Left lung (tissue), 10 donors: ENCODE measurements around the gene RASL12. TPM values are rescaled to one million over a fixed set of nuclear protein-coding genes. Genes with fewer than 3 reads are reported as not detected.

Experiments used
- ATAC-seq: fragments of 200-7000 bp; cut with Tn5 transposase; one replicate; pipeline ENCODE4 v1.9.1; 2020; ENCODE audit warnings: moderate library complexity
- DNase-seq, 4 donors: peaks; one replicate each; pipeline ENCODE4 v3.0.0-alpha.2; 2013 to 2020
- H3K27ac ChIP-seq, 2 donors: fragments of 200-600 bp; sonication (generic) in 1 of 2; one replicate each; pipeline versions ENCODE4 v1.5.0 to v1.8.0; 2020 to 2021
- H3K27me3 ChIP-seq, 2 donors: fragments of 200-600 bp; sonication (generic) in 1 of 2; one replicate each; pipeline versions ENCODE4 v1.5.0 to v1.8.0; 2020 to 2021
- H3K36me3 ChIP-seq, 2 donors: fragments of 200-600 bp; sonication (generic) in 1 of 2; one replicate each; pipeline versions ENCODE4 v1.5.0 to v1.8.0; 2020 to 2021
- H3K4me1 ChIP-seq, 2 donors: fragments of 200-600 bp; one replicate each; pipeline ENCODE4 v1.8.0; 2021
- H3K4me3 ChIP-seq, 2 donors: fragments of 200-600 bp; sonication (generic) in 1 of 2; one replicate each; pipeline versions ENCODE4 v1.5.0 to v1.8.0; 2020 to 2021; ENCODE audit warnings: mild to moderate bottlenecking in 1 of 2
- H3K9me3 ChIP-seq, 2 donors: fragments of 200-600 bp; sonication (generic) in 1 of 2; one replicate each; pipeline versions ENCODE4 v1.5.0 to v1.8.0; 2020 to 2021
- CTCF ChIP-seq, 2 donors: fragments of 200-600 bp; sonication (generic) in 1 of 2; IDR thresholded peaks; one replicate each; pipeline versions ENCODE4 v1.5.0 to v1.8.0; 2021; ENCODE audit warnings: antibody characterized with exemption in 2 of 2
- intact Hi-C, 2 donors: fragments of 100-400 bp; cut with DNase I; formaldehyde crosslinking; loops; one replicate each; pipeline versions ENCODE4 v1.11.2 to v1.14.2; 2022
- polyA plus RNA-seq, 6 donors: library from polyadenylated mRNA; unstranded; fragments of 120-200 nt; gene quantifications; one replicate each; pipeline ENCODE4 v1.2.1, GENCODE V29; 2013; ENCODE audit not compliant: insufficient read length in 6 of 6
- total RNA-seq, 2 donors: library from RNA; stranded (reverse); fragmentation: NEBNext Ultra II Directional; extraction: Animal tissue kit (Norgen Biotek cat#: 25700); gene quantifications; one replicate each; pipeline ENCODE4 v1.2.1, GENCODE V29; 2021
- donor health status: DM: no; HTN: yes; CAD: no.
- donor health status: DM: no; HTN: no; CAD: no.

Gene RASL12
- total and polyA plus RNA-seq, 8 donors, result 23.8 to 127 (median 105) TPM

GRCh38 chr15:65028921-65029735, 38.7 kb downstream of the RASL12 start, which contains the start of gene MTFMT:
TSS of gene MTFMT (minus strand) at chr15:65029639. CDS start at chr15:65029613, 26 bp downstream.
- peak; percentile 94 for ATAC-seq
- peak within 1 kb of the TSS; percentile 96 to 98 for H3K4me3 ChIP-seq
- H3K36me3 ChIP-seq, result peaks cover 0 to 27% of the 10 kb centered on the region in 2 donors
- intact Hi-C loops, result no loop called here
- no peaks in the 10 kb centered on the region for H3K27me3 ChIP-seq
- peak within 1 kb of the TSS; percentile 60 to 78 for H3K27ac ChIP-seq
- H3K9me3 ChIP-seq, result no peaks in the 10 kb centered on the region
- TF ChIP-seq CTCF (IDR thresholded peaks at IDR 0.05), result no peak
- peaks cover 10 to 30% of the 10 kb centered on the region in 2 donors for H3K4me1 ChIP-seq
- DNase-seq, result peak; percentile 78 to 98 (median 92)

GRCh38 chr15:65028338-65028737, 39.5 kb downstream of the RASL12 start:
- H3K27me3 ChIP-seq, result no peaks in the 10 kb centered on the region
- H3K4me1 ChIP-seq, result peaks cover 10 to 28% of the 10 kb centered on the region in 2 donors
- no peaks in the 10 kb centered on the region for H3K9me3 ChIP-seq
- intact Hi-C loops, result no loop called here
- TF ChIP-seq CTCF (IDR thresholded peaks at IDR 0.05), result no peak
- H3K4me3 ChIP-seq, result peak overlapping the region; percentile 96 to 98
- H3K27ac ChIP-seq, result no peak overlapping the region
- ATAC-seq (peak; percentile 6), DNase-seq (no peak)
- H3K36me3 ChIP-seq, result peaks cover 0 to 35% of the 10 kb centered on the region in 2 donors

- TF ChIP-seq CTCF (IDR thresholded peaks at IDR 0.05), result no peak
- peaks cover 0 to 37% of the 10 kb centered on the region in 2 donors for H3K36me3 ChIP-seq
- H3K27ac ChIP-seq, result no peak overlapping the region
- ATAC-seq, result no peak
- H3K9me3 ChIP-seq, result no peaks in the 10 kb centered on the region
- DNase-seq, result no peak
- peaks cover 10 to 21% of the 10 kb centered on the region in 2 donors for H3K4me1 ChIP-seq
- no peaks in the 10 kb centered on the region for H3K27me3 ChIP-seq
- intact Hi-C loops, result no loop called here
- H3K4me3 ChIP-seq, result no peak overlapping the region
These were observed 40.2 kb downstream of the RASL12 start for GRCh38 chr15:65027593-65027992.

DNA sequence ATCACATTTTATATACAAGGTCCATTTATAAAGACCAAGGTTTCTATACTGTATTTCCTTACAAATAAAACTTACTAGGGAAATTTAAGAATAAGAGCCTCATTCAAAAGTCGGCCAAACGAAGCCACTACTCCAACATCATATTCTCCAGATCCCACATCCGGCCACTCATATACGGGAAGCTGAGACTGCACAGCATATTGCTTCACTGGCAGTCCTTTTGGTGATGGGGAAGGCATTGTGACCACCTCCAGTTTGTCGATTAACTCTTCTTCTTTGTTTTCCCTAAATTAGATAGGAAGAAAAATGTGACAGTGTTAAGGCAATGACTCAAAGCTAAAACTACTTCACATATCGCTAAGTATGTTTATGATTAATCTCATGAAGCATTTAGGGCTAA, 41.0 kb downstream of the RASL12 start:
- intact Hi-C loops, result no loop called here
- peaks cover 0 to 37% of the 10 kb centered on the region in 2 donors for H3K36me3 ChIP-seq
- H3K27me3 ChIP-seq, result no peaks in the 10 kb centered on the region
- no peak for TF ChIP-seq CTCF (IDR thresholded peaks at IDR 0.05)
- peaks cover 10 to 21% of the 10 kb centered on the region in 2 donors for H3K4me1 ChIP-seq
- no peaks in the 10 kb centered on the region for H3K9me3 ChIP-seq
- DNase-seq, result no peak
- no peak overlapping the region for H3K4me3 ChIP-seq
- H3K27ac ChIP-seq, result no peak overlapping the region
- ATAC-seq, result no peak

- Histone ChIP-seq H3K36me3 (peaks cover 0 to 76% of the 10 kb centered on the region in 2 donors), H3K9me3 (no peaks in the 10 kb centered on the region), H3K4me1 (no peaks in the 10 kb centered on the region), H3K27me3 (no peaks in the 10 kb centered on the region), H3K27ac (no peak overlapping the region), H3K4me3 (no peak overlapping the region)
- no peak for DNase-seq
- TF ChIP-seq CTCF (IDR thresholded peaks at IDR 0.05), result no peak
- ATAC-seq, result no peak
- intact Hi-C loops, result no loop called here
These were observed 46.3 kb downstream of the RASL12 start for GRCh38 chr15:65021488-65021887.
